Stimulated activated CD4-positive, alpha-beta T cell treated with anti-CD3 and anti-CD28 coated beads, Interleukin-12 subunit alpha, Interleukin-12 subunit beta, amount 100 ng/mL, for 24 hours (primary cell): Measurements from ENCODE around the gene MGAT5.

Experiments
- DNase-seq, 2 experiments: peaks; one replicate each; pipeline ENCODE4 v3.0.0-alpha.2; 2020; ENCODE audit warnings: low read depth in 2 of 2

The MGAT5 gene

DNA sequence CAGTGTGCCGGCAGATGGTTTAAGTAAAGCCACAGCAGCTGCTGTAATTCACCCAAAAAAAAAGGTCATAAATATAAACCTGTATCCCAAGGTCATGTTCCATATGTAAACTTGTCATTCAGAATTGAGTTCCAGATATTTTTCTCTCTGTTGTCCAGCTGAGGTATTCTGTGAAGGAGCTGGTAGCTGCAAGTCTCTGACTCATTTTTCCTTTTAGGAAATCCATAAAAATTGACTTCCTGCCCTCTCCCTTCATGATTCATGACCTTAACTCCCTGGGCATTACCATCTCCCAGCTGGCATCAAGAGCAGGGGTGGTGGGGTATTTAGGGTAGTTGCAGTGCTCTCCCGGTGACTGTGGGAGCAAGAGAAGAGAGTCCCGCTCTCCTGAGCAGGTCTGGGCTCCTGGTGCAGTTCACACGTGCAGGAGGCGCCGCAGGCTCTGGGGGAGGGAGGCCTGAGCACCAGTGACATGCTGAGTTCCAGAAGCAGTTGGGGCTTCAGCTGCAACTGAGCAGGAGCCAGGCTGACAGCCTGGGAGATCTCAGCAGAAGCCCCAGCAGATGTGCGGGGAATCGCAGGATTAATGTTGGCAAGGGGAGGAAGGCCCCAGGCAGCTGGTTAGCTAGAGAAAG is 192.6 kb downstream of the MGAT5 start:
- DNase-seq = no peak

DNA sequence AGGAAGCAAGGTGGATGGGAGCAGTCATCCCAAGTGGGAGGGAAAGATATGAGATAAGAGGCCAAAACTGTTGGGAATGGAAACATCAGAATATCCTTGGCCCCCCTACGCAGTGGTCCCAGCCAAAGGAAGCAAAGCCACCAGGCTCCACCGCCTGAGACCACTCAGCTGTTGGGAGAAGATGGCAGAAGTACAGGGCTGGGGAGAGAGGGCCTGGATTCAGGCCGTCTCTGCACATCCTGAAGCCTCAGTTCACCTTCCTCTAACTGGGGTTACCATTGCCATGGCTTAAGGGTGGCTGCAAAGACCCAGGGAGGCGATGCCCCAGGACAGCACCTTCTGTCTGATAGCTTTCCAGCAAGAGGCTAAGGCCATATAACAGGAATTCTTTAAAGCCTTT is 193.8 kb downstream of the MGAT5 start:
- DNase-seq = no peak

DNA sequence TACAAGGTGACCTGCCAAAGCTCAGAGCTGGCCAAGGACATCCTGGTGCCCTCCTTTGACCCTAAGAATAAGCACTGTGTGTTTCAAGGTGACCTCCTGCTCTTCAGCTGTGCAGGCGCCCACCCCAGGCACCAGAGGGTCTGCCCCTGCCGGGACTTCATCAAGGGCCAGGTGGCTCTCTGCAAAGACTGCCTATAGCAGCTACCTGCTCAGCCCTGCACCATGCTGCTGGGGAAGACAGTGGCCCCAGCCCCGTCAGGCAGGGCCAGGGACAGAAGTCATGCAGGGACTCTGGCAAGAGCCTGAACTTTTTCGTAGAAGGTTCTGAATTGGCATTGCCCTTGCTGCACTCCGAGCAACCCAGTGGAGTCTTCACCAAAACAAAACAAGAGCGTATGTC is 194.8 kb downstream of the MGAT5 start:
- DNase-seq = no peak

DNA sequence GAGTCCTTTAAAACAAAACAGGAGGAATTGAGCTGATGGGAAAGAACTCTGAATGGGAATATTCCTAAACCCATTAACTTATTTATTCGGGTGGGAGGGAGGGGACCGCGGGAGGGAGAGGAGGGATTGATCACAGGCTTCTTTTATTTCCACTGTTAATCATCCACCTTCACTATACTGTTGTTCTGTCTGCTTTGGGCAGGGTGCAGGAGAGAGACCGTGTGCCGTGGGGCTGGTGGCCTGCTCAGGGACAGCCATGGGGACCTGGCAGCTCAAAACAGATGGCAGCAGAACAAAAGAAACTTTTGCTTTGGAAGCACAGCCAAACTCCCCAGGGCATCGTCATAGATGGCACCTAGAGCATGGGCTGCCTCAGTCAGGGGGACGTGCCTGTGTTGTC is 195.3 kb downstream of the MGAT5 start:
- DNase-seq = no peak

DNA sequence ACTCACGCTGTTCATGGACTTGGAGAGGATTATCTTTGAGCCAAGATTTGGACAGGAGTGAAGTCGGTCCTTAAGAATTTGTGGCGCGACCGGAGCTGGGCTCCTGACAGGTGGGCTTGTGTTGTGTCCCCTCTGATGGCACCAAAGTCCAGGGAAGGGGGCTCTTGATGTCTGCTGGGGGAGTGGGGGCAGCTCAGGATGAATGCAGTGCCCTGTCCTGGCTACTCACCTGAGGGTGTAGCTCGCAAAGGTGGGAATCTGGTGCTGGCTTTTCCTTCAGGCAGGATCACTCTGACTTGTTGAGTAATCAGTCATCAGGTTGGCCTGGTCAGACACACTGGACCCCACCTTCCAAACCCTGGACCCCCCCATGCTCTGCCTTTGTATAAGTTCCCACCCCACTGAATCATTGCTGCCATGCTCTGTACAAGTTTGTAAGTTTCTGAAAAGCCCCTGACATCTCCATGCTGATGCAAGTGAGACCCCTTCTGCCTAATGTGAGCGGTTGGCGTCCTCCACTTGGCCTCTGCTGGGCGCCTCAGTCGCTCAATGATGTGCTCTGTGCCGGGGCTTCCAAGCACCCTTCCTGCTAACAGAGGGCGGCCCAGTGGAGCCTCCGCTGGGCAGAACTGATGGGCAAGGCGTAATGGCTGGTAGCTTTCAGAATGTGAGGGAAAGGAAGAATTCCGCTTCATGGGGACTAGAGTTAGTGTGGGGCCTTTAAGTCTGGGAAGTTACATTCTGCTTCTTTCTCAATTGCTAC is 196.1 kb downstream of the MGAT5 start:
- DNase-seq = no peak

DNA sequence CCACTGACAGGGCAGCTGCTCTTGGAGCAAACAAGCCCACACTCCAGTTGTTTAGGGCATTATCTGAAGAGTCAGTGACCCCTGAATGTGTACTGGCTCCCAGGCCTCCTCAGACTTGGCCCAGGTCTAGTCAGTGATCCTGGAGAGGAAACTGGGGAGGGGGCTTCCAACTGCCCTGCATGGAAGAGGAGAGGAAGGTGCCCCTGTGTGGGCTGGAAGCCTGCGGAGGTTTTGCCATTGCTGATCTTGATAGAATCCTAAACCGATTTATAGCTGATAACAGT is 197.4 kb downstream of the MGAT5 start:
- no peak for DNase-seq

DNA sequence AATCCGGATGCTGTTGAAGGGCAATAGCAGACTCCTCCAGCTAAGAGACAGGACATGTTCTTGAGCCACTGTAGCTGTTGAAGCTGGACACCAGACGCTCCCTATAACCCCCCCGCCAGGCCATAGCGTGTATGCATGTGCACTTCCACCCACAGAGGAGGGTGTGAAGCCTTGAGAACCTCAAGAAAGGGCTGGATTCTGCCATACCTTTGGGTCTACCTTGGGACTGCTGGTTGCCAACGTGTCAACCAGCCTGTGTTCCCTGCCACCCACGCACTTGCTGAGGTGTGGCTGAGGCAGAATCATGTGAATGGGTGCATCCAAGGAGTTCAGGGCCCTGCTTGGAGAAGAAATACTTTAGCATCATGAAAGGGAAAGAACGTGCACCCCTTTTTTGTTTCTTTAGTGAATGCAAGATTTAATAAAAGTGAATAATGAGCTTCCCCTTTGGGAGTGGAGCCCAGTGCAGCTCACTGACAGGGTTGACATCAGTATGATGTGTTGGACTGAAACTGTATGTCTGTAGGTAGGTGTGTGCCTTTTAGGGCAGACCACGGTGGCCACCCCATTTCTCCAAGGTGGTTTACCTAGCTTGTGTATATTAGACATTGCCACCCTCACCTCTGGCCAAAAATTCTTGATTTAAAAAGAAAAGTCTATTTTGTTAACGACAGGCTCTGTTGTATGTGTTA is 198.3 kb downstream of the MGAT5 start:
- DNase-seq = no peak

DNA sequence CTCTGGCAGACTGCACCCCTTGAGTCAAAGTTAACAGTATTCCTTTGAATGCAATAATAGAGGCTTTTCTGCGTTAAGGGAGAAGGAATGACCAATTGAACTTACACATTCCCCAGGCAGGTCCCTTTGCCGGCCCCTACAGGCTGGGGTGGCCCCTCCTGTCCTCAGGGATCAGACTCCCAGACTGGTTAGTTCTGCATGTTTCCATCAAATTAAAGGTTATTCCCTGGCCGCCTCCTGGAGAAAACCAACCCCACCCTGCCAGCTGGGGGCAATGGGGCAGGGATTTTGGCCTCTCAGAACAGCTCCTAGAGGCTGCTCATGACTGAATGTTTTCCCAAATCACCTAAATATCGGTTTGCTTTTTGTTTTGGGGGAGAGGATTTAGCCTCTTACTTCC is 199.6 kb downstream of the MGAT5 start:
- no peak for DNase-seq

DNA sequence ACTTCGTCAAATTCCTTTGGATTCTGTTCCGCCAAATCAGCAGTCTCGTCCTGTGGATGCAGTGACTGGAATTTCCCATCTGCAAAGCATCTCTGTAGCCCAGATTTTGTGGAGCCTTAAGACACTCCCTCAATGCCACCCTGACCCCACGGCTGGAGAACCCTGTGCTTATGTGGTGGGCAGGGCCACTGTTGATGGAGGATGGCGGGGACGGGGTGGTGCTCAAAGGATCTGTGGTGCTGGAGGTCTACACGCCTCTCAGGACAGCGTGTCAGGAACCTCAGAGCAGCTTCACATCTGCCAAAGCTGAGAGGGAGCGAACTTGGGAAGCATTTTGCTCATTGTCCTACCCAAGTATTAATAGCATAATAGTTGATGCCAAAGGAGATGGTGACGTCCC is 200.1 kb downstream of the MGAT5 start:
- no peak for DNase-seq

DNA sequence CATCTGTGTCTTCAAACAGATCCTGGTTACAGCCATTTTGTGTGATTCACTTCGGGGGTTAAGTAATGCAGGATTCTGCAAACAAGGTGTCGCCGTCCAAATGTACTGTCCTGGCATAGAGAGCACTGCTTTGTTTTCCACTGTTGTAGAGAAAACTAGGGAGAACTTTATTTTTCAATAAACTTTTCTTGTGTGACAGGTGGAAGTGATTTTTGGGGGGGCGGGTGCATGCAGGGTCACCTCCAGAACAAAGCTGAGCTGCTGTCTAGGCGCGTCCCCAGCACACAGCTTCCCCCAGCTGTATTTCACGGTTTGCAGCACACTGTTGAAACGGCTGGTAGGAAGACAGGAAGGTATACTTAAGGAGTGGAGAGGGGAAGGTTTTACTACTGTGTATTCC is 200.6 kb downstream of the MGAT5 start:
- no peak for DNase-seq

DNA sequence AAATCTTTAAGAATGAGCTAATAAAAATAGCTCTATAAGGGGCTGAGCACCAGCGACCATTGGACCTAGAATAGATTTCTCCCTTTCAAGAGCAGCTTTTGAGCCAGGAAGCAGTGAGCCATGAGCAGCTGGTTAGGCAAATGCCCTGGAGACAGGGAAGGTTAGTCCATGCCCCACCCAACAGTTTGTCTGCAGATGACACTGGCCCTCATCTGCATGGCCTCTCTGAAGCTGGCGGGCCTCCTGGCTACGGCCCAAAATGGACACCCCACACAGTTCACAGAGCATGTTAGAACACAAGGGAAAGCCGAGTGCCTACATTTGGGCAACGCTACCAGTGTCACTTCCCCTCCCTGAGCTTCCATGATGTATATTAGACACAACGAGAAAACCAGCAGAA is 201.1 kb downstream of the MGAT5 start:
- no peak for DNase-seq

DNA sequence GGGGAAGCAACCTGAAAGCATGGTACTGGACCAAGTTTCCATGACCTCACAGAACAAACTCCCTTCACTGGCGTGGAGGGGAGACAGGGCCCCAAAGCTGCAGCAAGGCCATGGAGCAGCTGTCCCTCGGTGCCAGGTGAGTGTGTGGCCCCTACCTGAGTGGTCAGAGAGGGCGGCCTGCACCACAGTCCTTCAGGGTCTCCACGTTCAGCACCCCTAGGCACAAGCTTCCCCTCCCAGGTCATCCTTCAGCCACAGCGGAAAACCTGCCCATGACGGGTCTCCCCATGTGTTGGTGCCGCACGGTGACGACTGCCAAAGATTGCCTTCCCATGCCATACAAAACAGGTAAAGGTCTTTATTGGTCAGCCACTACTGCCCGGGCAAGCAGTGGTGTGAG is 201.6 kb downstream of the MGAT5 start:
- DNase-seq = no peak

DNA sequence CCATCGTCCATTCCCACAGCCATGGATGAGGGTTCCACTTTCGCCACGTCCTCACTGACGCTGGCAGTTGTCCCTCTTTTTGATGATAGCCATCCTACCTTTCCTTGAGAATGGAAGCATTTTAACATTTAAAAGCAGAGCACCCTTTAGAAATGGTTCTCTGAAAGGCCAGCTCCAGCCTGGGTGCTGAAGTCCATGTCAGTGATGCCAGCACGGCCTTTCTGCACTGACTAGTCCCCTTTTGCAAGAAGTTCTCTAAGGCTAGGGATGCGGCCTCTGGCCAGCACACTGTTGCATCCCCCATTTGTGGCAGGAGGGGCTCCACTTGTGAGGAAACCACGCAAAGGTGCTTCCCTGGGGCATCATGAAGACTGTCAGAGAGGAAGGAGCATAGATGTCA is 203.5 kb downstream of the MGAT5 start:
- no peak for DNase-seq

DNA sequence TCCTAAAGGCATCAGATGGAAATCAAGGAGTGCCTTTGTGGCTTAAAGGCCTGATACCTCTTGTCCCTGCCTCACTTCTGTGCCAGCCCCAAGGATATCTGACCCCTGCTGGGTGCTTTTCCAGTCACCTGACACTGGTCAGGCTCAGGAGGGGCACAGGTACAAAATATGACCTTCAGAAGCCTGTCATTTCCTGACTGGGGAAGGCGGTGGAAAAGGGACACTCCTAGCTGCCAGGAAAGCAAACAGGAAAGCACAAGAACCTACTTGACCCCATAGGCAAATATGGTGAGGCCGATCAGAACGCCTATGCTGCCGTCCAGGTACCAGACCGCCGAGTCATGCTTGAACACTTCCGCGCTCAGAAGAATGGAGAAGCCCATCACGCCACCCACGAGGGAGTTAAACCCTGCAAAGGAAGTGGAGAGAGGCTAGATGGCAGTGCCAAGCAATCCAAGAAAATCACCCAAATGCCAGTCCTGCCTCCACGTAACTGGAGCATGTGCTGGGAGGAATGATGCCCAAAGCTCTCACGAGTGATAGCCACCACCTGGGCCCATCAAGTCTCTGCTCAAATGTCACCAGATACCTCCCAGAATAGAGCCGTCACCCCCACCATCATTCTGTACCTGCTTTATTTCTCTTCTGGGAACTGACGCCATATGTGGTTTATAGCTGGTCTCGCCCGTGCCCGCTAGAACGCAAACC is 204.0 kb downstream of the MGAT5 start:
- DNase-seq = no peak

DNA sequence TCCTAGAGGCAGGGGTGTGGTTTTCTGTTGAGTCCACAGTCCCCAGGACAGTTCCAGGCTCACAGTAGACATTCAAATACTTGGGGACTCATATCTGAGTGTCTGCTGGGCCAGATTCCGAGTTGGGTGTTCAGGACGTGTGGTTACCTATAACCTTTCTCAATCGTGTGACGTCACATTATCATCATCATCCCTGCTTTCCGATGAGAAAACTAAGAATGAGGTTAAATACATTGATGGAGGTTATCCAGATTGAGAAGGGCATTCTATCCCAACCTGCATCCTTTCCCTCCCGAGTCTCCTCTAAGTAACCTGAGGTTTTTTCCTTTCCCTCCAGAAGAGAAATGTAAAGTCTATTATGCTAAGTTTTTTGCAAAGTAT is 204.6 kb downstream of the MGAT5 start:
- DNase-seq = no peak

DNA sequence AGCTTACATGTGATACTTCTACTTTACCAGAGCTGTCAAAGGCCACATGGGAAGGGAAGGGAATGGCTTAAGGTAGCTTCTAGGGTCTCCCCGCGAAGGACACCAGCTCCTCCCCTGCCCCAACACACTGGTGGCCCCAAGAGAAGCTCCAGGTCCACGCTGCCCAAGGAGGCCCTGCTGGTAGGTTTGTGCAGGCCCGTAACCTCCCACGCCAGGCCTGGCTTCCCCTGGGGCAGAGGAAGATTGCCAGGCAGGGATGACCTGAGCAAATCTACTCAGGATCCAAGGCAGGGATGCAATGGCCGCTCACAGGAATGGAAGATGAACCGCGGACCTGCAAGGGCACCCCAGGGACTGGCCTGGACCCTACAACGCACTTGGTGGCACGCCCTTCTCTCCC is 205.1 kb downstream of the MGAT5 start:
- no peak for DNase-seq

DNA sequence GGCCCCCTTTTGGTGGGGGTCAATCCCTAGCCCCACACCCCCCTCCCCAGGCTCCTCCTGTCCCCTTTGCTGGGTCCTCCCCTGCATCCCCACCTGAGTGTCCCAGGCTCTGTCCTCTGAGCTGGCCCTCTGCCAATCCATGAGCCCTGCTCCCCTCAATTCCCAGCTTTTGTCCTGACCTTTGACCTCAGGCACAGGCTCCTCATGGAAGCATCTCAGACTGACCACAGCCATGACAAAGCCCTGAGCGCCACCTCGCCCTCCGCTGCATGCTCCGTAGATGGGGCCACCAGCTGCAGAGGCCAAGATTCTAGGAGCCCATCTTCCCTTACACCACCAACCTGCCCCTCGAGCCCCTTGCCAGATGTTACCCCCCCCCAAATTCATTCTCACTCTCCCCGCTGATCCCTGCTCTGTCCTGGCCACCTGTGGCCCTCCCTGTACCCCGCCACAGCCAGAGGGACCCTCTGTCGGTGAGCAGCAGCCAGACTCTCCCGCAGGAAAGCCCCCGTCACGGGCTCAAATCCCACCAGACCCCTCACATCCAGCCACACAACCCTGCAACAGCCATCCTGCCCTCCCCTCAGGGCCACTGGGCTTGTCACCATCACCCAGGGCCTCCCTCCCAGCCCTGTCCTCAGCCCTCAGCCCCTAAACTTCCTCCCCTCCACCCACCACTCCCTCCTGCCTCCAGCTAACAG is 206.0 kb downstream of the MGAT5 start:
- DNase-seq = no peak

DNA sequence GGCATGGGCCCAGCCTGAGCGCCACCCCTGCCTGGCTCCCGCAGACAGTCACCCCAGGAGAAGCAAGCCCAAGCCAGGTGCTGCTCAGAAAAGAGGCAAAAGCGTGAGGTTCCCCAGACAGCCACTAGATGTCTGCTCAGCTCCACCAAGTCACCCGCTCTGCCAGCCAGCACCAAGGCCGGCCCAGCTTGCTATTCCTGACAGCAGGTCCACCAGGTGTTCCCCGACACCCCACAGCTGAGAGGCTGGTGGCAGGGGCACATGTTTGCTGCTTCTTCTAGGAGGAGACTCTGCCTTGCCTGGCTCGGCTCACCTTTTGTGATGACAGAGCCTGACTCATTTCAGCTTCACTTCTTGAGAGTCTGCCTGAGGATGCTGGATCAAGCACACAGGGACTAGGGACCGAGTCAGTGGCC is 206.7 kb downstream of the MGAT5 start:
- DNase-seq = peak in 1 of 2 experiments; percentile 5

DNA sequence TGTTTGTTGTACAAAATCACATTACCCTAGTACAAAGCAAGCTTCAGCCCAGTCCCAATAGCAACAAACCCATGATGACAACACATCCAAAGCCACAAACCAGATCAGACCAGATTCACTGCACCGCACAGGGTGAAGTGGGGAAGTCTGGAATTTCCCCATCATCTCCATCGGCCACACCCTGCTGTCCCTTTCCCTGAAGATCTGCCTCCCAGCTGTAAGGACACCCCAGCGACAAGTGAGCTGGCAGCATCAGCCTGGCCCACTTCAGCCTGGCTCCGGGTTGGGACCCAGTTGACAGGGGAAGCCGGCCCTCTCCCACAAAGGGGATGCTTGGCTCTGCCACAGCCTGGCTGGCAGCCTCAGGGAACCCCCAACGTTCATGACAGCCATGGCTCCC is 207.6 kb downstream of the MGAT5 start:
- no peak for DNase-seq

DNA sequence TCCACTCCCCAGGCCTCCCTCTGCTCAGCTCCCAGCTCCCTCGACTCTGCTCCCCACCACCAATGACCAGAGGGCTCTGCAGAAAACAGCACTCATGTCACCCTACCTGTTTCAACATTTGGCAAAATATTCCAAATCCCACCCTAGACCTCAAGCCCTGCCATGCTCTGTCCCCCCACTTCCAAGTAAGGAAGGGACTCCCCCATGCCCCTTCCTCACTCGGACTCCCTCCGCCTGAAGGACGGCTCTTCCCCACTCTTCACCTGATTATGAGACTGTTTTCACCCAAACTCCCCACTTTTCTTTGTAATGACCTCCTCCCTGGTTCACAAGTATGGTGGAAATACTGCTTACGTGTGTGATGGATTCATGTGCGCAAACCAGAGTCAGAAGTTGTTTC is 208.4 kb downstream of the MGAT5 start:
- DNase-seq = no peak

DNA sequence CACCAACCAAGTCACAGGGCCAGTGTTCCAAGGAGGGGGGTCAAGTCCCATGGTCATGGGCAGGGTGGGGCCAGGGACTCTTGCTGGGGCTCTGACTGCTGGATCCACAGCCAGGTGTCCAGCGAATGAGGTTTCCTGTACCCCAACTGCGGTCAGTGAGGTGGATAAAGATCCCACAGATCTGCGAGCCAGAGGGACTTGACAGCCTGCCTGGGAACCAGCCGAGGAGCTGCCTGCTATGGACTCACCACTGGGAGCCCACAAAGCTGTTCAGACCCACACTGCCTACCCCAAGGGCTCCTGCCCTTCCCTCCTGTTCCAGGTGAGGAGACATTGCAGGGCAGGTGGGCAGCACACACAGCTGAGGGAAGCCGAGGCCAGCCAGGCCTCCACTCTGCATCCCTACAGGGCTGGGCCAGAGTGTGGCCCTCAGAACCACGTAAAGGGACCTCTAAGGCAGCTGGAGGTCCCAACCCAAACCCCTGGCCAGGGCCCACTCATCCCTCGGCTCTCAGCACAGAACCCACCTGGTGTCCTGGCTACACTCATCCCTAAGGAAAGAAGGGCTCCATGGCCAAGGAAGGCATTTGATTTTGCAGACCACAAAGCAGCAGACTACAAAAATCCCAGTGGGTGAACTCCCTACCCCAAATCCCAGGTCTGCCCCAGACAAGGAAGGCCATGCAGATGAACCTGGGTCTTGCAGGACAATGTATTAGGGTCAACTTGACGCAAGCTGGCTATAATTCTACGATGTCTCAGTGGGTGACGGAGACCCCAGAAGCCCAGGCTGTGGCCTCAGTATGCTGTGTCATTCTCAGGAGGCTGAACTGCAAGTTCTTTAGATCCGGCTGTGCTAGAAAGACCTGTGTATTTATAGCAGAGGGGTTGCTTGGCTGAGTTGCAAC is 209.2 kb downstream of the MGAT5 start:
- no peak for DNase-seq
